ENCODE measurements around the gene CH25H.
A peak's percentile ranks its signal among the peaks of the same experiment; 100 is the strongest.

The CH25H gene

GRCh38 chr10:89207181-89207800 is at the start of gene CH25H:
TSS of gene CH25H (minus strand) at chr10:89207317. CDS start at chr10:89207292, 25 bp downstream.
- no peak for TF ChIP-seq GATA2 (IDR thresholded peaks at IDR 0.05; ENCODE audit: low read depth, low read length)
- TF ChIP-seq GATA3 (IDR thresholded peaks at IDR 0.05; ENCODE audit: low read depth, low read length) = no peak

GRCh38 chr10:89256340-89256739 is 49.2 kb upstream of the CH25H start:
- TF ChIP-seq GATA3 (IDR thresholded peaks at IDR 0.05; ENCODE audit: low read depth, low read length) (no peak), GATA2 (IDR thresholded peaks at IDR 0.05; ENCODE audit: low read depth, low read length) (no peak)

- TF ChIP-seq GATA2 (IDR thresholded peaks at IDR 0.05; ENCODE audit: low read depth, low read length) = no peak
- no peak for TF ChIP-seq GATA3 (IDR thresholded peaks at IDR 0.05; ENCODE audit: low read depth, low read length)
Observed at GRCh38 chr10:89255793-89256192, 48.7 kb upstream of the CH25H start.

- no peak for TF ChIP-seq GATA3 (IDR thresholded peaks at IDR 0.05; ENCODE audit: low read depth, low read length)
- no peak for TF ChIP-seq GATA2 (IDR thresholded peaks at IDR 0.05; ENCODE audit: low read depth, low read length)
Observed at GRCh38 chr10:89252225-89252585, 45.1 kb upstream of the CH25H start.

GRCh38 chr10:89251409-89252224 is 44.5 kb upstream of the CH25H start, which contains the start of gene LIPA:
TSS of gene LIPA (minus strand) at chr10:89251775. CDS start at chr10:89247648, 4,127 bp downstream.
- no peak for TF ChIP-seq GATA2 (IDR thresholded peaks at IDR 0.05; ENCODE audit: low read depth, low read length)
- TF ChIP-seq GATA3 (IDR thresholded peaks at IDR 0.05; ENCODE audit: low read depth, low read length) = no peak

GRCh38 chr10:89250865-89251408 is 43.8 kb upstream of the CH25H start:
- peak; percentile 53; the same call in 1 of the 2 replicates for TF ChIP-seq GATA3 (IDR thresholded peaks at IDR 0.05; ENCODE audit: low read depth, low read length)
- peak; percentile 69; the same call in 1 of the 2 replicates for TF ChIP-seq GATA2 (IDR thresholded peaks at IDR 0.05; ENCODE audit: low read depth, low read length)

- TF ChIP-seq GATA3 (IDR thresholded peaks at IDR 0.05; ENCODE audit: low read depth, low read length) = no peak
- TF ChIP-seq GATA2 (IDR thresholded peaks at IDR 0.05; ENCODE audit: low read depth, low read length) = no peak
Observed at GRCh38 chr10:89248990-89249389, 41.9 kb upstream of the CH25H start.

- no peak for TF ChIP-seq GATA2 (IDR thresholded peaks at IDR 0.05; ENCODE audit: low read depth, low read length)
- no peak for TF ChIP-seq GATA3 (IDR thresholded peaks at IDR 0.05; ENCODE audit: low read depth, low read length)
Observed at GRCh38 chr10:89245802-89246201, 38.7 kb upstream of the CH25H start.

GRCh38 chr10:89242840-89243568 is 35.9 kb upstream of the CH25H start:
- TF ChIP-seq GATA2 (IDR thresholded peaks at IDR 0.05; ENCODE audit: low read depth, low read length) (no peak), GATA3 (IDR thresholded peaks at IDR 0.05; ENCODE audit: low read depth, low read length) (no peak)

- TF ChIP-seq GATA3 (IDR thresholded peaks at IDR 0.05; ENCODE audit: low read depth, low read length) = no peak
- TF ChIP-seq GATA2 (IDR thresholded peaks at IDR 0.05; ENCODE audit: low read depth, low read length) = no peak
Observed at GRCh38 chr10:89242345-89242684, 35.2 kb upstream of the CH25H start.

- TF ChIP-seq GATA2 (IDR thresholded peaks at IDR 0.05; ENCODE audit: low read depth, low read length) (no peak), GATA3 (IDR thresholded peaks at IDR 0.05; ENCODE audit: low read depth, low read length) (no peak)
Observed at GRCh38 chr10:89241486-89242344, 34.6 kb upstream of the CH25H start.

- TF ChIP-seq GATA2 (IDR thresholded peaks at IDR 0.05; ENCODE audit: low read depth, low read length) (no peak), GATA3 (IDR thresholded peaks at IDR 0.05; ENCODE audit: low read depth, low read length) (no peak)
Observed at GRCh38 chr10:89241026-89241425, 33.9 kb upstream of the CH25H start.

- no peak for TF ChIP-seq GATA2 (IDR thresholded peaks at IDR 0.05; ENCODE audit: low read depth, low read length)
- no peak for TF ChIP-seq GATA3 (IDR thresholded peaks at IDR 0.05; ENCODE audit: low read depth, low read length)
Observed at GRCh38 chr10:89240519-89240918, 33.4 kb upstream of the CH25H start.

Measured in SH-SY5Y (cell line).